T-helper 17 cell (primary cell): ENCODE results near the gene CARNS1. TPM values are rescaled to one million over a fixed set of nuclear protein-coding genes. Genes with fewer than 3 reads are reported as not detected.

Source experiments
- ATAC-seq: fragments of 150-1000 bp; cut with Tn5 transposase; 2 replicates; pipeline ENCODE4 v1.10.0; 2021; ENCODE audit warnings: mild to moderate bottlenecking, moderate library complexity
- DNase-seq, 3 donors: peaks; one replicate each; pipeline versions ENCODE4 v3.0.0 to v3.0.0-alpha.2; 2020 to 2021
- H3K9me3 ChIP-seq: one replicate; pipeline ENCODE4 v1.7.0; 2013; ENCODE audit warnings: low read length, mild to moderate bottlenecking; ENCODE audit not compliant: control insufficient read depth, poor library complexity, severe bottlenecking
- H3K27ac Mint-ChIP-seq: one replicate; pipeline ENCODE4 v1.8.0; 2022; ENCODE audit warnings: mild to moderate bottlenecking, moderate library complexity, mixed read lengths
- H3K27me3 Mint-ChIP-seq: one replicate; pipeline ENCODE4 v1.8.0; 2022; ENCODE audit warnings: mixed read lengths
- H3K36me3 Mint-ChIP-seq: one replicate; pipeline ENCODE4 v1.8.0; 2022; ENCODE audit warnings: low read depth, mixed read lengths
- H3K4me1 Mint-ChIP-seq: one replicate; pipeline ENCODE4 v1.8.0; 2022; ENCODE audit warnings: mild to moderate bottlenecking, mixed read lengths
- H3K4me3 Mint-ChIP-seq: one replicate; pipeline ENCODE4 v1.8.0; 2022; ENCODE audit warnings: mild to moderate bottlenecking, moderate library complexity, mixed read lengths
- total RNA-seq, 4 donors: library from RNA in 2 of 4; stranded (reverse) in 2 of 4; gene quantifications; one replicate each; pipeline ENCODE4 v1.2.3 and lab custom pipeline; 2022 to 2026

The CARNS1 gene
- total RNA-seq, 2 donors from 2014 or later: 4.5 to 7.5 TPM

DNA sequence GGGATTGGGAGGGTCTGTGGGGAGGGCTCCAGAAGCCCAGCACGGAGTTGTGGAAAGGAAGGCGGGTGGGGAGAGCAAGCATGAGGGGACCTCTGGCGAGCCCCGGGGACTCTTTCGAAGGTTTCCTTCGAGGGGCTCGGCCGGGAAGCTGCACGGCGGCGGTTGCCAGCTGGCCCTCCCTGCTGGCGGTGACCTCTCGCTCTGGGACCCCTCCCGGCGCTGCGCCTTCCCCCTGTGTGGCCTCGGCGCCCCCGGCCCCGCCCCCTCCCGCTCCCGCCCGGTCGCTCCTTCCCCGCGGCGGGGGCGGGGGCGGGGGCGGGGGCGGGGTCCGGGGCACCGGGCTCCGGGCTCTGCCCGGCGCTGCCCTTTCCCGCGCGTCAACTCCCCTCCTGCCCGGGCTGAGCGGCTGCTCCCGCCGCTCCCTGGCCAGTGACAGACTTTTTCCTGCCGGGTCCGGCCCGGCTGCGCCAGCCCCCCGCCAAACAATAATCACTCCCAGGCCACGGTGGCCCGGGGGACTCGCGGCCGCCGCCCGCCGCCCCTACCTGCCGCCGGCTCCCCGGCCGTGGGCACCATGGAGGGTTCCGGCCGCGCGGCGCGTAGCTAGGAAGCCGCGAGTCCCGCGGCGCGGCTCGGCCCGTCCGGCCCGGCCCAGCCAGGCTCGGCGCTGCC is 43.0 kb upstream of the CARNS1 start:
- Mint-ChIP-seq H3K4me1 (peaks cover 56% of the 10 kb centered on the region), H3K36me3 (peaks cover 8% of the 10 kb centered on the region), H3K27me3 (no peaks in the 10 kb centered on the region), H3K4me3 (peak overlapping the region; percentile 96), H3K27ac (no peak overlapping the region)
- DNase-seq (peak in 2 of 3 donors; percentile 31 to 34), ATAC-seq (no peak)
- H3K9me3 ChIP-seq: no peaks in the 10 kb centered on the region

DNA sequence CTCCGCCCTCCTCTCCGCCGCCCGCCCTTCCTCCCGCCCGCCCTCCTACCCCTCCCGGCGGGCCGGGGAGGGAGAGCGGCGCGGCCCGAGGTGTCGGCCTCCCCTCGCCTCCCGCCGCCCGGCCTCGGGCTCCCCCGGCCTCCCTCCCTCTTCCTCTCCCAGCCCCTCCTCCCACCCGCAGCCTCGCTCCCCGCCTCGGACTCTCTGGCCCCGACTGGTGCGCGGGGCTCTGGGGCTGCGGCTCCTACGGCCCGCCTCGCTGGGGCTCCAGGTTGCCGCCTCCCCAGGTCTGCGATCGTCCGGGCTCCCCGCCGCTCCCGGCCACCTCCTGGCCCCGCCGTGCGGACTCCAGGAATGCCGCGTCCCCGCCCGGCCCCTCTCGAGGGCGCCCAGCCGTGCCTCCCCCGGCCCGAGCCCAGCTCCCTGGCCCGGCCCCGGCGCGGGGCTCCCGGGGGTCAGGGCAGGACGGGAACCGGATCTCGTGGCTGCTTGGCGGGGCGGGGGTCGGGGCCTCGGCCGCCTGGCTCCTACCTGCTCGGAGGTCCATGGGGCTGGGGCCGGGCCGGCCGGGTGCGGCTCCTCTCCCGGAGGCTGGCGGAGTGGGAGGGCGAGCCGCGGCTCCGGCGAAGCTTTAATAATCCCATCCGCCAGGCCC is 42.4 kb upstream of the CARNS1 start, which contains the start of gene CLCF1:
CLCF1 (minus strand) TSS at position 606 of the 655 bp plus-strand sequence; CDS start at position 547, 59 bp downstream.
- peaks cover 8% of the 10 kb centered on the region for H3K36me3 Mint-ChIP-seq
- H3K4me1 Mint-ChIP-seq: peaks cover 51% of the 10 kb centered on the region
- peak within 1 kb of the TSS; percentile 79 for H3K27ac Mint-ChIP-seq
- DNase-seq: no peak
- H3K27me3 Mint-ChIP-seq: no peaks in the 10 kb centered on the region
- peak; percentile 26 for ATAC-seq
- H3K4me3 Mint-ChIP-seq: peak within 1 kb of the TSS; percentile 98
- H3K9me3 ChIP-seq: no peaks in the 10 kb centered on the region

DNA sequence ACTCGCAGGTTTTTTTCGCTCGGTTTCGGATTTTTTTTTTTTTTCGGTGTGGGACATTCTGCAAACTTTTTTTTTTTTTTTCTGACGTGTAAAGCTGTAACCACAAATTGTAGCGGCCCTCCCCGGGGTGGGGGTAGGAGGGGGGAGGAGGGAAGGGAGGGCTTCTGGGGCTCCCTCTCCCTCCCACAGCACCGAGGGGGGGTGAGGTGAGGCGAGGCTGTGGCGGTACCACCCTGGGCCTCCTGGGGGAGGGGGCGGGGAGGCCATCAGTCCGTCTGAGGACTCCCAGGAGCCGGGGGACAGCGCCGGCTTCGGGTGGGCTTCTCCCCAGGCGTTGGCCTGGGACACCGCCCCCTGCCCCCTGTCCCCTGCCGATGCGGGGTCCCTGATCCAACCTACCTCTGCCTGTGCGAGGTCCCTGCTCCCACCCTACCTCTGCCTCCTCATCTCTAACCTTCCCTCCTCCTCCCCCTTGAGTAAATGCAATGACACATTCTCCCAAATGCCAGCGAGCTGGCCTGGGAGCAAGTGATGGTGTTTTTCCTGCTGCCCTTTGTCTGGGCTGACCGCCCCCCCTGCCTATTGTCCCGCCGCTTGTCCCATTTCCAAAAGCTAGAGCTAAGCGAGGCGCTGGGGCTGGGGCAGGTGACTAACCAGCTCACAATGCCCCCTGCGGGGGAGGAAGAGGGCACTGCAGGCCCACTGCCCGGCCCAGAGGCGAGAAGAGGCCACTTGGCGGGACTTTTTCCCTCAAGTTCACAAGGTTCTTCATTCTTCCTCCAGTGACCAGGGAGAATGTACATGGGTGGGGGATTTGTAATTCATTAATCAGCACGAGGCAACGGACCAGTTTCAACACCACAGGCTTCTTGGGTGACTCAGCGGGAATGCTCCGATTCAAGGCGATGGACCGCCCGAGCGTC is 41.6 kb upstream of the CARNS1 start:
- no peaks in the 10 kb centered on the region for H3K27me3 Mint-ChIP-seq
- H3K36me3 Mint-ChIP-seq: peaks cover 8% of the 10 kb centered on the region
- peaks cover 47% of the 10 kb centered on the region for H3K4me1 Mint-ChIP-seq
- H3K27ac Mint-ChIP-seq: peak overlapping the region; percentile 79
- H3K4me3 Mint-ChIP-seq: peak overlapping the region; percentile 98
- peak; percentile 85 for ATAC-seq
- no peaks in the 10 kb centered on the region for H3K9me3 ChIP-seq
- DNase-seq: peak; percentile 65 to 86 (median 77)

DNA sequence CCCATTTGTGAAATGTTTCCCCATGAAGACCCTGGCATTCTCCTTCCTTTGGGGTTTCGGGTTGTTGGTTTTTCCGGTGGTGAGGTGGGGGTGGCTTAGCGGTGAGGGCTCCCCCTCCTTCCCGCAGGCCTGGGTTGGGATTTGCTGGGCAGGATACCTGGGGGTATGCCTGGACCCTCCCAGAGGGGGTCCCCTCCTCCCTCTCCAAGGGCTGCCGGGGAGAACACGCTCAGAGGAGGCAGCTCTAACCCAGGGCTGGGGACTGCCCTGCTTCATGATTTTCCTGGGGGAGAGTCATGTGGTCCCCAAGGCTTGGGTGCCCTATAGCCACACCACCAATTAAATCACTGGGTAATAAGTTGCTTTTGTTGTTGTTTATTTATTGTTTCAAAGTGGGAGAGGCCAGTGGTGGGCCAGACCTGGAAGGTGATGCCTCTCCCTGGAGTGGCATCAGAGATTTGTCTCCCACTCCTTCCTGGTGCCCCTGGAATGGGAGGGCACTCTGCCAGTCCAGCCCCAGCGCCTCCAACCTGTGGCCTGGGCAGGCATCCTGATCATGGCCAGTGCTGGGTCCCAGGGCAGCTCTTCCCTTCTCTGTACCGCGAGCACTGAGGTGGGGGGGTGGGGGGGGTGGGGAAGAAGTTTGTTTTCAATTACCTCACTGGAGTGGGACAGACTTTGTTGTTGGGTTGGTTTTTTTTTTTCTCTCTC is 40.8 kb upstream of the CARNS1 start:
- ATAC-seq: no peak
- no peaks in the 10 kb centered on the region for H3K27me3 Mint-ChIP-seq
- peak overlapping the region; percentile 79 for H3K27ac Mint-ChIP-seq
- H3K36me3 Mint-ChIP-seq: peaks cover 8% of the 10 kb centered on the region
- no peak for DNase-seq
- H3K4me3 Mint-ChIP-seq: peak overlapping the region; percentile 98
- peaks cover 39% of the 10 kb centered on the region for H3K4me1 Mint-ChIP-seq
- H3K9me3 ChIP-seq: no peaks in the 10 kb centered on the region

DNA sequence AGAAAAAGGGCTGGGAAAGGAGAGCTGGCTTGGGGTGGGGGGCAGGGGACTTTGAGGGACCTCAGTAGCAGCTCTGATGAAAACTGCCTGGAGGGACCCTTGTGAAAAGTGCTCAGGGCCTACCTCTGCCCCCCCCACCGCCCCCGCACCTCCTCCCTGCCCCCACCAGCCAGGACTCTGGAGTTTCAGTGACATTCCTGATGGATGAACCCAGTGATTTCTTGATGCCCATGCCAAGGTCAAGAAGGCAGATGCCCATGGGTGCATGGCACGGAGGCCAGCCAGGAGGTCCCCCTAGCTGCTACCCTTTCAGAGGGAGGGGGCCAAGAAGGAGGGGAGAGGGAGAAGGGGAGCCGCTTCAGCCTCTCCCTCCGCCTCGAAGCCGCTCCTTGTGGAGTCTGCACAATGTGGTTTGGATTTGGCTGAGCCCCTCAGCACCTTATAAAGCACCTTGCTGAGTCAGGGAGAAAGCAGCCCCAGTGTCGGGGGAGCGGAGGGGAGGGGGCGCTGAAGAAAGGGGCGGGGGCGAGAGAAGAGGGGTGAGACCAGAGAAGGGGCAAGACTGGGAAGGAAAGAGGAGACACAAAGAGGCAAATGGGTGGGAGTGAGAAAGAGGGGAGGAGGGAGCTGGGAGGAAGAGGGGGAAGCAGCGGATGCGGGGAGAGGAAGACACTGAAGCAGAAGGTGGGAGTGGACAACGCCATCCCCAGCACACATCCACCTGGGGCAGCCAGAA is 40.0 kb upstream of the CARNS1 start:
- no peaks in the 10 kb centered on the region for H3K9me3 ChIP-seq
- Mint-ChIP-seq H3K4me1 (peaks cover 35% of the 10 kb centered on the region), H3K36me3 (peaks cover 8% of the 10 kb centered on the region), H3K27me3 (no peaks in the 10 kb centered on the region), H3K4me3 (peak overlapping the region; percentile 43), H3K27ac (peak overlapping the region; percentile 37)
- ATAC-seq (no peak), DNase-seq (no peak)

GRCh38 chr11:67376063-67376820 is 39.2 kb upstream of the CARNS1 start:
- peak overlapping the region; percentile 43 for H3K4me3 Mint-ChIP-seq
- H3K36me3 Mint-ChIP-seq: peaks cover 8% of the 10 kb centered on the region
- no peak for ATAC-seq
- no peaks in the 10 kb centered on the region for H3K27me3 Mint-ChIP-seq
- peaks cover 33% of the 10 kb centered on the region for H3K4me1 Mint-ChIP-seq
- no peaks in the 10 kb centered on the region for H3K9me3 ChIP-seq
- peak overlapping the region; percentile 37 for H3K27ac Mint-ChIP-seq
- DNase-seq: no peak

DNA sequence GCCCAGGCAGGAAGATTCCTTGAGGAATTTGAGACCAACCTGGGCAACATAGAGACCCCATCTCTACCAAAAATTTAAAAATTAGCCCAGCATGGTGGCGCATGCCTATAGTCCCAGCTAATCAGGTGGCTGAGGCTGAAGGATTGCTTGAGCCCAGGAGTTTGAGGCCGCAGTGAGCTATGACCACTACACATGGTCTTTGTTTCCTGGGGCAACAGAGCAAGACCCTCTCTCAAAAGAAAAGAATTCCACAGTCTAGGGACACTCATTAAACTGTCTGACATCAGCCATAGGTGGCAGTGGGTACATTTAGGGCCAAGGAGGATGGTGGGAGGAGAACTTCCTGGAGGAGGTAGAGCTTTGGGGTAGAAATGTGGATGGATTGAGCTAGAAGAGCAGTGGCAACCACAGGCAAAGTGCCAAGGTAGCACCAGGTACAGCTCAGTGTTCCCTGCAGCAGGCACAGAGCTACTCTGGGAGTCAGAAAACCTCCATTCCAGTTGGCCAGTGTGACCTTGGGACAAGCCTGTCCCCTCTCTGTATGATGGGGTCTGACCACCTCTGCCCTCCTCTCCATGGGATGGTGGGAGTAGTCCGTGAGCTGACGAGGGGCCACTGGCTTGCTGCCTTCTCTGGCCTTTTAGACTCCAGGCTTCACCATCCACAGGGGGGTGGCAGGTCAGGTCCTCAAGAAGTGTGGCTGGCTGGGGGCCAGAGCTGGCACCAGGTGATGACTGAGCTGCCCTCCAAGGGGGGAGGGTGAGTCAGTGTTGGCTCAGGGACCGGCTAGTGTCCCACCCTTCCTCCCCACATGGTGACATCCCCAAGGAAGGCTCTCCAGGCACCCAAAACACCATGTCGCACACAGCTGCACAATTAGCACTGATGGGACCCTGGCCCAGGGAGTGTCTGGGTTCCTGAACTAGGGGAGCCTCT is 38.3 kb upstream of the CARNS1 start:
- no peak overlapping the region for H3K4me3 Mint-ChIP-seq
- H3K36me3 Mint-ChIP-seq: peaks cover 2% of the 10 kb centered on the region
- no peak for DNase-seq
- H3K27ac Mint-ChIP-seq: no peak overlapping the region
- H3K4me1 Mint-ChIP-seq: peaks cover 27% of the 10 kb centered on the region
- ATAC-seq: no peak
- H3K27me3 Mint-ChIP-seq: no peaks in the 10 kb centered on the region
- H3K9me3 ChIP-seq: no peaks in the 10 kb centered on the region

GRCh38 chr11:67378544-67378943 is 36.9 kb upstream of the CARNS1 start:
- peaks cover 31% of the 10 kb centered on the region for H3K4me1 Mint-ChIP-seq
- H3K27ac Mint-ChIP-seq: no peak overlapping the region
- ATAC-seq (no peak), DNase-seq (no peak)
- H3K9me3 ChIP-seq: no peaks in the 10 kb centered on the region
- no peak overlapping the region for H3K4me3 Mint-ChIP-seq
- peaks cover under 1% of the 10 kb centered on the region for H3K36me3 Mint-ChIP-seq
- no peaks in the 10 kb centered on the region for H3K27me3 Mint-ChIP-seq

DNA sequence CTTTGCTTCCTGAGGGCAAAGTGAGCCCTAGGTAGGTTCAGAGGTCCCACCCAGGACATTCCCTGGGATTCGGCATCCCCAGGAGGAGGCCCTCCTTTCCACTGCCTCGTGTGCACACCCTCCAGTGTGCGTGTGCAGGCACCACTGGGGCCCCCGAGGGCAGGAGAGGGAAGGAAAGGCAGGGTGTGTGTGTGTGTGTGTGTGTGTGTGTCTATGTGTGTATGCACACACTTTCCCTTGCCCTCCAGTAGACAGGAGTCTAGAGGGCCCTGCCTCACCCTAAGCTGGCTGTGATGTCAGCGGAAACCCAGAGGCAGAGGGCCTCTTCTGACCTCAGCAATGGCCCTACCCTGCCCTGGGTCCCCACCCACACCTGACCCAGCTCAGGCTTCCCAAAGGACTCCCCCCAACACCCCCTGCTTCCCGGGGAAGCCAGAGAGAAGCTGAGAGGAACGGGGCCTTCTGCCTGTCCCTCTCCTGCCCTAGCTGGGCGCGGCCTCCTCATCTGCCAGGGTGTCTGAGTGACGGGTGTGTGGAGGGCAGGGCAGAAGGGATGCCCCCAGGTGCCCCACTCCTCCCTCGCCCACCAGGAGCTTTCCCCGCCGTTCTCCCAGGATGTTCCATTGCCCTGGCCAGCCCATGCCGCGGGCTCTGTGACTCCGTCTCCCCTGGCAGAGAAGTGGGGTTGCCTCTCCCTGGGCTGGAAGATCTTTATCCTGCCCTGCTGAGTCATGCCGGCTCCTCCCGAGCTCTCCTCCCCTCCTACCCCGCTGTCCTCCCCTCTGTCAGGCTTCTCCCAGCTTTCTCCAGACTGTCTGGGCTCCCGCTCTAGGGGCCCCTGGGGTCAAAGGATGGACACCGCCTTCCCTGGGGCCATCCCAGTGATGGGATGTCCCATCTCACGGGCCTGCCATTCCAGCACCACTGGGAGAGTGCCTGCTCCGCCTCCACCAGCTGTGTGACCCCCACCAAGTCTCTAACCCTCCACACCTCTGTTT is 36.1 kb upstream of the CARNS1 start:
- Mint-ChIP-seq H3K4me1 (peaks cover 26% of the 10 kb centered on the region), H3K27ac (no peak overlapping the region), H3K27me3 (no peaks in the 10 kb centered on the region), H3K4me3 (no peak overlapping the region), H3K36me3 (no peaks in the 10 kb centered on the region)
- ATAC-seq (no peak), DNase-seq (no peak)
- no peaks in the 10 kb centered on the region for H3K9me3 ChIP-seq

- Mint-ChIP-seq H3K36me3 (no peaks in the 10 kb centered on the region), H3K4me3 (no peak overlapping the region), H3K27me3 (no peaks in the 10 kb centered on the region), H3K27ac (peak overlapping the region; percentile 78), H3K4me1 (peaks cover 20% of the 10 kb centered on the region)
- DNase-seq (no peak), ATAC-seq (no peak)
- H3K9me3 ChIP-seq: no peaks in the 10 kb centered on the region
These were observed 34.1 kb upstream of the CARNS1 start for GRCh38 chr11:67381244-67381972.
